ENCODE results near the gene EXD1.

GRCh38 chr15:41269887-41270286 lies 39.3 kb upstream of the EXD1 start:
- no peak for TF ChIP-seq DDIT3 (CRISPR knock-in tag; IDR thresholded peaks at IDR 0.05)
- no peak for TF ChIP-seq CTCF (CRISPR knock-in tag; IDR thresholded peaks at IDR 0.05)
- no peak for TF ChIP-seq JUND (CRISPR knock-in tag; IDR thresholded peaks at IDR 0.05)
- TF ChIP-seq NR2C2 (CRISPR knock-in tag; IDR thresholded peaks at IDR 0.05; ENCODE audit: borderline replicate concordance), result no peak
- TF ChIP-seq ZNF142 (CRISPR knock-in tag; IDR thresholded peaks at IDR 0.05), result no peak
- no peak for TF ChIP-seq ZNF772 (CRISPR knock-in tag; IDR thresholded peaks at IDR 0.05)
- no peak for TF ChIP-seq TCF12 (IDR thresholded peaks at IDR 0.05)
- no peak for TF ChIP-seq TCF12 (CRISPR knock-in tag; IDR thresholded peaks at IDR 0.05)
- no peak for TF ChIP-seq ZBTB34 (CRISPR knock-in tag; IDR thresholded peaks at IDR 0.05)
- TF ChIP-seq RAD21 (CRISPR knock-in tag; IDR thresholded peaks at IDR 0.05), result no peak
- TF ChIP-seq POLR2AphosphoS2 (IDR thresholded peaks at IDR 0.05; ENCODE audit: low read depth, low read length), result no peak
- no peak for TF ChIP-seq TEAD2 (CRISPR knock-in tag; IDR thresholded peaks at IDR 0.05)
- no peak for TF ChIP-seq ZC3H13 (CRISPR knock-in tag; IDR thresholded peaks at IDR 0.05)

All from HepG2 (cell line).